Thyroid gland (tissue), 4 donors: ENCODE data around the gene KCNMA1.

ENCODE experiments used
- POLR2A ChIP-seq, 2 donors: fragments of 450-650 bp; IDR thresholded peaks; one replicate each; pipeline ENCODE4 v1.6.1; 2017; ENCODE audit warnings: antibody characterized with exemption in 2 of 2, mild to moderate bottlenecking in 2 of 2, moderate library complexity in 1 of 2
- TF ChIP-seq, protein P1 (sequence below), 6 experiments: fragments of 200-600 bp in 3 of 6; fragments of 450-650 bp in 3 of 6; sonication (generic) in 3 of 6; IDR thresholded peaks; one replicate each; pipeline ENCODE4 v1.5.1; 2016 to 2019; ENCODE audit warnings: antibody characterized with exemption in 6 of 6, mild to moderate bottlenecking in 2 of 6, inconsistent platforms in 1 of 6, moderate library complexity in 1 of 6

DNA sequence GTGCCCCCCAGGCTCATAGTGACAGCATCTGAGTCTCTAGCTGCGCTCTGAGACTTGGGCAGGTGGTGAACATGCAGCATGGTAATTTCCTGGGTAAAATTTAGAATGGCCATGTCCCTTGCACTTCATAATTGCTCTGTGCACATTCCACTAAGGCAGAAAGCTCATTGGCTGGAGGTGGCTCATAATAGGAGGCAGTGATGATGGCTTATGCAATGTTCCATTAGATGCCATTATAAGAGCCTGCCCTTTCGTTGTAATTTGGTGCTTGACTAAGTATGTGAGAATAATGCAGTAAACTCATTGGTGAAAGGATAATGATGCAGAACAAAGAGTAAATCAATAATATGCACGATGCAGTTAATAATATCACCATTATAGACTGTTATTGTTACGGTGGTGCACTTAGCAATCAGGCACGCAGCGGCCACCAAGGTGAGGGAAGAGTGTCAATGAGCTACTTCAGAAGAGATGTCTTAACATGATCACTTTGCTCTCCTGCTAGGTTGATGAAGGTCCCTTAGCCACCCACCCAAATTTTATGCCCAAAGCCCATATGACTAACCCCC is 545.9 kb downstream of the KCNMA1 start:
- no peak for TF ChIP-seq POLR2A (IDR thresholded peaks at IDR 0.05)
- TF ChIP-seq, protein P1, sequence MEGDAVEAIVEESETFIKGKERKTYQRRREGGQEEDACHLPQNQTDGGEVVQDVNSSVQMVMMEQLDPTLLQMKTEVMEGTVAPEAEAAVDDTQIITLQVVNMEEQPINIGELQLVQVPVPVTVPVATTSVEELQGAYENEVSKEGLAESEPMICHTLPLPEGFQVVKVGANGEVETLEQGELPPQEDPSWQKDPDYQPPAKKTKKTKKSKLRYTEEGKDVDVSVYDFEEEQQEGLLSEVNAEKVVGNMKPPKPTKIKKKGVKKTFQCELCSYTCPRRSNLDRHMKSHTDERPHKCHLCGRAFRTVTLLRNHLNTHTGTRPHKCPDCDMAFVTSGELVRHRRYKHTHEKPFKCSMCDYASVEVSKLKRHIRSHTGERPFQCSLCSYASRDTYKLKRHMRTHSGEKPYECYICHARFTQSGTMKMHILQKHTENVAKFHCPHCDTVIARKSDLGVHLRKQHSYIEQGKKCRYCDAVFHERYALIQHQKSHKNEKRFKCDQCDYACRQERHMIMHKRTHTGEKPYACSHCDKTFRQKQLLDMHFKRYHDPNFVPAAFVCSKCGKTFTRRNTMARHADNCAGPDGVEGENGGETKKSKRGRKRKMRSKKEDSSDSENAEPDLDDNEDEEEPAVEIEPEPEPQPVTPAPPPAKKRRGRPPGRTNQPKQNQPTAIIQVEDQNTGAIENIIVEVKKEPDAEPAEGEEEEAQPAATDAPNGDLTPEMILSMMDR (IDR thresholded peaks at IDR 0.05) = no peak
